Neutrophil (primary cell): ENCODE measurements around the gene CRAT.
A peak's percentile ranks its signal among the peaks of the same experiment; 100 is the strongest.

Experiments used
- H3K27ac ChIP-seq: fragments of 200-600 bp; sonication (generic); 2 replicates; pipeline ENCODE4 v1.5.1; 2016; ENCODE audit warnings: mild to moderate bottlenecking, moderate library complexity
- H3K27me3 ChIP-seq: fragments of 200-600 bp; sonication (generic); 2 replicates; pipeline ENCODE4 v1.6.0; 2016; ENCODE audit warnings: mild to moderate bottlenecking
- H3K36me3 ChIP-seq: fragments of 200-600 bp; sonication (generic); 2 replicates; pipeline ENCODE4 v1.5.1; 2017
- H3K4me1 ChIP-seq, 2 experiments: fragments of 200-600 bp in 1 of 2; sonication (generic) in 1 of 2; 1 replicate in 1 of 2; 2 replicates in 1 of 2; pipeline versions ENCODE4 v1.5.1 to v1.6.1; 2013 to 2016; ENCODE audit warnings: low read depth in 1 of 2, low read length in 1 of 2, mild to moderate bottlenecking in 1 of 2, moderate library complexity in 1 of 2; ENCODE audit not compliant: control insufficient read depth in 1 of 2, insufficient read depth in 1 of 2
- H3K4me3 ChIP-seq, 2 experiments: fragments of 200-600 bp in 1 of 2; sonication (generic) in 1 of 2; 1 replicate in 1 of 2; 2 replicates in 1 of 2; pipeline ENCODE4 v1.5.1; 2013 to 2016; ENCODE audit warnings: low read depth in 1 of 2, low read length in 1 of 2, mild to moderate bottlenecking in 1 of 2, moderate library complexity in 1 of 2
- H3K9me3 ChIP-seq: fragments of 200-600 bp; sonication (generic); 2 replicates; pipeline ENCODE4 v1.5.1; 2016
- TF ChIP-seq, protein P1 (sequence below): fragments of 200-600 bp; sonication (generic); IDR thresholded peaks from 2 replicates; pipeline ENCODE4 v1.5.1; 2016; ENCODE audit warnings: antibody characterized with exemption

CRAT gene

GRCh38 chr9:129072171-129072570, 38.4 kb downstream of the CRAT start:
- H3K36me3 ChIP-seq: peaks cover 50% of the 10 kb centered on the region
- TF ChIP-seq, protein P1, sequence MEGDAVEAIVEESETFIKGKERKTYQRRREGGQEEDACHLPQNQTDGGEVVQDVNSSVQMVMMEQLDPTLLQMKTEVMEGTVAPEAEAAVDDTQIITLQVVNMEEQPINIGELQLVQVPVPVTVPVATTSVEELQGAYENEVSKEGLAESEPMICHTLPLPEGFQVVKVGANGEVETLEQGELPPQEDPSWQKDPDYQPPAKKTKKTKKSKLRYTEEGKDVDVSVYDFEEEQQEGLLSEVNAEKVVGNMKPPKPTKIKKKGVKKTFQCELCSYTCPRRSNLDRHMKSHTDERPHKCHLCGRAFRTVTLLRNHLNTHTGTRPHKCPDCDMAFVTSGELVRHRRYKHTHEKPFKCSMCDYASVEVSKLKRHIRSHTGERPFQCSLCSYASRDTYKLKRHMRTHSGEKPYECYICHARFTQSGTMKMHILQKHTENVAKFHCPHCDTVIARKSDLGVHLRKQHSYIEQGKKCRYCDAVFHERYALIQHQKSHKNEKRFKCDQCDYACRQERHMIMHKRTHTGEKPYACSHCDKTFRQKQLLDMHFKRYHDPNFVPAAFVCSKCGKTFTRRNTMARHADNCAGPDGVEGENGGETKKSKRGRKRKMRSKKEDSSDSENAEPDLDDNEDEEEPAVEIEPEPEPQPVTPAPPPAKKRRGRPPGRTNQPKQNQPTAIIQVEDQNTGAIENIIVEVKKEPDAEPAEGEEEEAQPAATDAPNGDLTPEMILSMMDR: no peak
- no peak overlapping the region for H3K4me3 ChIP-seq
- peaks cover 0 to 7% of the 10 kb centered on the region in 2 experiments for H3K4me1 ChIP-seq
- H3K9me3 ChIP-seq: no peaks in the 10 kb centered on the region
- H3K27ac ChIP-seq: no peak overlapping the region
- no peaks in the 10 kb centered on the region for H3K27me3 ChIP-seq

DNA sequence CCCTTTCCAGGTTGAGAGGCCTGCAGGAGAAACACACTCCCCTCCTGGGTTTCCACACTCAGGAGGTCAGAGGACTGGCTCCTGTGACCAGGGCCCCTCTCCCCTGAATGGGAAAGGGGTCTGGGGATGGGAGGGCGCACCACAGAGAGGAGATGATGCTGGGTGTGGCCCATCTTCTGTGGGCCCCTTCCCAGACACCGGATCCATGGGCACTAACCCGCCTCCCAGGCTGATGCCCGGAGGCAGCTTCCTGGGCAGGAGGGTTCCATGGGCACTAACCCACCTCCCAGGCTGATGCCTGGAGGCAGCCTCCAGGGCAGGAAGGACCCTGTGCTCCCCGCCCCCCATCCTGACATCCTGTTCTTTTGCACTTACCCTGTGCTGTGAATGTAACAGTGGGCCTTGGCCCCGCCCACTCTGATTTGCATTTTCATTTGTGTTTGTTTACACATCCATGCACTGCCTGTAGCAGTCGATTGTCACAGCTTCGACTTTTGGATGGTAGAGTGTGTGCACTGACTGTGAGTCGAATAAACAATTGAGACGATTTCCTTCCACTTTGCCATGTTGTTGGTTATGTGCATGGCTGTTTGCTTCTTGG, 39.0 kb downstream of the CRAT start:
- TF ChIP-seq, protein P1: no peak
- Histone ChIP-seq H3K4me3 (no peak overlapping the region), H3K36me3 (peaks cover 51% of the 10 kb centered on the region), H3K9me3 (no peaks in the 10 kb centered on the region), H3K4me1 (peaks cover 0 to 7% of the 10 kb centered on the region in 2 experiments), H3K27me3 (no peaks in the 10 kb centered on the region), H3K27ac (no peak overlapping the region)

DNA sequence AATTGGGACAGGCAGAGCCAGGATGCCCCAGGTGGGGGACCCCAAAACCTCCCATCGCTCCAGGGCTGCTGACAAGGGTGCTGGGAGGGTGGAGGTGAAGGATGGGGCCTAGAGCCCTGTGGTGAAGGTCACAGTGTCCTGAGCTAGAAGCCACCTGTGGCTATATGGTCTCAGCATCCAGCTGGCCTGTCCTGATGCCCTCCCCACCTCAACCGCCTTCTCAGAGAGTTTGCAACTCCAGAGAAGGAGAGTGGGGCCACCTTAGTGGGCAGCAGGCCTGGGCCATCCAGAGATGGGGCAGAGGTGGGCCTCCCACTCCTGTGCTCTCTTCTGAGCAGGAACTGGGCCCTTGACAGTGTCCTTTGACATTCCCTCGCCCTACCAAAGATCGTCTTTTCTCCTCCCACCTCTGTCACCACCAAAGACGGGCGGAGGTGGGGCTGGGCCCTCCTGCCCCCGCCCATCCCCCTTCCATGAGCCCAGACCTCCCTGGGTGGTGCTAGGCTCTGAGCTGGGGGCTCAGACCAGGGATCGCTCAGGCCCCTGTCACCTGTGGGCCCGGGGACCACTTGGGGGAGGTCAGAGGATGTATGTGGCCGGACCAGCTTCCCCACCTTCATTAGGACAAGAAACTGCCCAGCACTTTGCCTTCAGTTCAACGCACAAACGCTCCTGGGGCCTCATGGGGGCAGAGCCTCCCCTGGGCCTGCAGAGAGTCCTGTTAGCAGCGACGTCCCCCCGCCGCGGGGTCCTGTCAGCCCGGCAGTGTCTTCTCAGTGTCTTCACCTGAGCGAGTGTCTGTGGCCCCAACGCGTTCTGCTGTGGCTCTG, 39.7 kb downstream of the CRAT start:
- no peak overlapping the region for H3K27ac ChIP-seq
- TF ChIP-seq, protein P1: no peak

DNA sequence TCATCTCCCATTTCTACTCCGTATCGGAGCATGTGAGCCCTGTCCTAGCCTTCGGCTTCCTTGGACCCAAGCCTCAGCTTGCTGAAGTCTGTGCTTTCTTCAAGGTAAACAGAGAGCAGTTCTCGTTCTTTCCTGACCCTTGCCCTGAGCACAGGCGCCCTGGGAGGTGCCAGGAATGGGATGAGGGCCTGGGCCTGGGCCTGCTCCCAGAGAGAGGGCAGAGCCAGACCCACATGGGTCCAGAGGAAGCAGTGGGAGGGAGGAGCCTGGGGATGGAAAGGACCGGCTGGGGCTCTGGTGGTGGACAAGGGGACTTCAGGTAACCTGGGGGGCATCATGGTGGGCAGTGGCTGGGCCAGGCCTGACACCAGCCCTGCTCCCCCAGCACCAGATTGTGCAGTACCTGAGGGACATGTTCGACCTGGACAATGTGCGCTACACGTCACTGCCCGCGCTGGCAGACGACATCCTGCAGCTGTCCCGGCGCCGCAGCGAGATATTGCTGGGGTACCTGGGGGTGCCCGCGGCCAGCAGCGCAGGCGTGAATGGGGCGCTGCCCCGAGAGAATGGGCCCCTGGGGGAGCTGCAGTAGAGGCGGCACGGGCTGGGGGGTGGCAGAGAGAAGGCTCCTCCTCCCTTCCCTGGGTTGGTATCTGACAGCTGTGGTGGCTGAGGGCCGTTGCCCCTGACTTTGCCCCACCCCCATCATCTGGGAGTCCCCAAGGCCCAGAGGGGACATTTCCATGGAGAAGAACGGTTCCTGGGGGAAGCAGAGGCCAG, 40.5 kb downstream of the CRAT start:
- TF ChIP-seq, protein P1: no peak
- peaks cover 64% of the 10 kb centered on the region for H3K36me3 ChIP-seq
- no peak overlapping the region for H3K27ac ChIP-seq
- peaks cover 0 to 7% of the 10 kb centered on the region in 2 experiments for H3K4me1 ChIP-seq
- H3K9me3 ChIP-seq: no peaks in the 10 kb centered on the region
- no peaks in the 10 kb centered on the region for H3K27me3 ChIP-seq
- H3K4me3 ChIP-seq: no peak overlapping the region

More for the DNA sequence above, 39.7 kb downstream of the CRAT start:
- no peaks in the 10 kb centered on the region for H3K9me3 ChIP-seq
- no peaks in the 10 kb centered on the region for H3K27me3 ChIP-seq
- H3K36me3 ChIP-seq: peaks cover 56% of the 10 kb centered on the region
- no peak overlapping the region for H3K4me3 ChIP-seq
- H3K4me1 ChIP-seq: peaks cover 0 to 7% of the 10 kb centered on the region in 2 experiments

DNA sequence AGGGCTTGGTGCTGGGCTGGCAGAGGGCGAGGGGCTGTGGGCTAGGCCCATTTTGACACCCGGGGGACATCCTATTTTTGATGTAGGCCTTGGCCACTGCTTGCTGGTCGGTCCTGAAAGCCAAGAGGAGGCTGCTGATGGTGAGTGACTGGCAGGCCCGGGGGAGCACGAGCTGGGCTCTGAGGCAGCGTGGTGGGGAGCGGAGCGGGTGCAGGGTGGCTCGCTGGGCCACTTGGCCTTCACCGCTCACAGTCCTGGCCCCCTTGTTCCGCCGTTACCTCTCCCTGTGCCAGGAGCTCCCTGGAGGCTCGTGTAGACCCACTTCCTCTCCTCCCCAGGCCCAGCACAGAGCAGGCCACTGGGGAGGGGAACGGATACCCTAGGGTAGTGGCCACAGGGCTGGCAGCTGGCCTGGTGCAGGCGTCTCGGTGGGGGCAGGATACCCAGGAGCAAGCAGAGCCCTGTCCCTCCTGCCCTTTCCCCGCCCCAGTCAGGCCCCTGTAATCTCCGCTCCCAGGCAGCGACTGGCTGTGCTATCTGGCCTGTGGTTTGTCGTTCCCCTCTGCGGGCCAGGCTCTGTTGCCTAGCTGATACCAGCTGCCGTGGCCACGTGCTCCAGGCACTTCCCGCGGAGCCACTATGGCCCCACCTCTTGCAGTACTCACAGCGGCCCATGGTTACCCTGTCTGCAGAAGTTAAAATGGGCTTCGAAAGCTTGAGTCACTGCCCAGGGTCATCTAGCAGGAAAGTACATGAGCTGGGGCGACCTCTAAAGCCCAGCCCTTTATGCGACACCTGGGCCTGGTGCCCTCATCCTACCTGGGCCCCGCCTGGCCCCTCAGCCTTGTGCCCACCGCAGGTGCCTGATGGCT, 41.4 kb downstream of the CRAT start:
- Histone ChIP-seq H3K27me3 (no peaks in the 10 kb centered on the region), H3K4me3 (no peak overlapping the region), H3K4me1 (peaks cover 0 to 7% of the 10 kb centered on the region in 2 experiments), H3K9me3 (no peaks in the 10 kb centered on the region), H3K27ac (peak overlapping the region; percentile 33), H3K36me3 (peaks cover 72% of the 10 kb centered on the region)
- TF ChIP-seq, protein P1: no peak
